LoVo (cell line): ENCODE results near the gene SPATS1.
"Not testable (repeated sequence)": the region's sequence is repeated elsewhere in the genome, so short reads cannot be mapped to it uniquely, and the experiment has no call there.

Source experiments
- DNase-seq: peaks from one replicate; pipeline ENCODE4 v3.0.0-alpha.2; 2016; ENCODE audit warnings: low spot score

The SPATS1 gene

GRCh38 chr6:44341095-44341890 lies 1.2 kb upstream of the SPATS1 start:
- DNase-seq: no peak

- no peak for DNase-seq
These were observed 398 bp upstream of the SPATS1 start for GRCh38 chr6:44342052-44342451.

GRCh38 chr6:44346818-44347217 lies 4.4 kb downstream of the SPATS1 start:
- DNase-seq: not testable (repeated sequence)

GRCh38 chr6:44349904-44350649 lies 7.6 kb downstream of the SPATS1 start:
- no peak for DNase-seq

GRCh38 chr6:44350650-44350994 lies 8.2 kb downstream of the SPATS1 start:
- DNase-seq: not testable (repeated sequence)

- no peak for DNase-seq
These were observed 9.8 kb downstream of the SPATS1 start for GRCh38 chr6:44352259-44352658.

GRCh38 chr6:44353336-44353735 lies 10.9 kb downstream of the SPATS1 start:
- DNase-seq: peak; percentile 4

- DNase-seq: no peak
These were observed 13.2 kb downstream of the SPATS1 start for GRCh38 chr6:44355640-44356039.

- no peak for DNase-seq
These were observed 14.0 kb downstream of the SPATS1 start for GRCh38 chr6:44356487-44356886.

GRCh38 chr6:44359973-44360372 lies 17.5 kb downstream of the SPATS1 start:
- DNase-seq: no peak

- DNase-seq: no peak
These were observed 19.5 kb downstream of the SPATS1 start for GRCh38 chr6:44361947-44362346.

GRCh38 chr6:44363377-44363926 lies 21.0 kb downstream of the SPATS1 start:
- no peak for DNase-seq

- no peak for DNase-seq
These were observed 24.3 kb downstream of the SPATS1 start for GRCh38 chr6:44366781-44367180.

GRCh38 chr6:44367681-44368080 lies 25.2 kb downstream of the SPATS1 start:
- DNase-seq: no peak

- DNase-seq: no peak
These were observed 30.6 kb downstream of the SPATS1 start for GRCh38 chr6:44373051-44373450.

GRCh38 chr6:44373787-44374186 lies 31.3 kb downstream of the SPATS1 start:
- DNase-seq: no peak

- no peak for DNase-seq
These were observed 32.6 kb downstream of the SPATS1 start for GRCh38 chr6:44375071-44375470.

GRCh38 chr6:44377484-44377883 lies 35.0 kb downstream of the SPATS1 start:
- DNase-seq: no peak

GRCh38 chr6:44377971-44378370 lies 35.5 kb downstream of the SPATS1 start:
- DNase-seq: no peak

- DNase-seq: no peak
These were observed 39.3 kb downstream of the SPATS1 start for GRCh38 chr6:44381739-44382138.

- peak; percentile 16 for DNase-seq
These were observed 44.0 kb downstream of the SPATS1 start for GRCh38 chr6:44386364-44386928.

GRCh38 chr6:44386929-44387345 lies 44.5 kb downstream of the SPATS1 start:
- DNase-seq: no peak
